Vagina (tissue), 2 donors: ENCODE data around the gene AK6.

Source experiments
- CTCF ChIP-seq, 3 experiments: fragments of 450-650 bp in 2 of 3; fragments of 200-600 bp in 1 of 3; sonication (generic) in 1 of 3; IDR thresholded peaks; one replicate each; pipeline ENCODE4 v1.5.1; 2017 to 2019; ENCODE audit warnings: antibody characterized with exemption in 3 of 3, mild to moderate bottlenecking in 2 of 3, moderate library complexity in 2 of 3
- POLR2A ChIP-seq, 2 donors: fragments of 450-650 bp; IDR thresholded peaks; one replicate each; pipeline ENCODE4 v1.6.1; 2017; ENCODE audit warnings: antibody characterized with exemption in 2 of 2, mild to moderate bottlenecking in 2 of 2, moderate library complexity in 2 of 2
- POLR2AphosphoS5 ChIP-seq, 2 donors: sonication (generic); formaldehyde crosslinking; IDR thresholded peaks; one replicate each; pipeline ENCODE4 v1.9.0; 2017; ENCODE audit warnings: antibody characterized with exemption in 2 of 2, mild to moderate bottlenecking in 2 of 2, low read depth in 1 of 2; ENCODE audit not compliant: insufficient read depth in 1 of 2

GRCh38 chr5:69368458-69369339 is 621 bp downstream of the AK6 start:
- no peak for TF ChIP-seq POLR2A (IDR thresholded peaks at IDR 0.05)
- TF ChIP-seq CTCF (IDR thresholded peaks at IDR 0.05), result no peak
- TF ChIP-seq POLR2AphosphoS5 (IDR thresholded peaks at IDR 0.05; ENCODE audit: insufficient read depth in 1 of 2, low read depth in 1 of 2), result no peak
